ENCODE results near the gene ZMYM4.

The ZMYM4 gene

GRCh38 chr1:35284852-35285251 lies 16.3 kb downstream of the ZMYM4 start:
- no peak for DNase-seq (ENCODE audit: low read depth in 2 of 2)
- TF ChIP-seq CTCF (IDR thresholded peaks at IDR 0.05; ENCODE audit: low read depth, low read length), result no peak
- no peak overlapping the region for H3K4me3 ChIP-seq (replicated peaks in 1 of 2; ENCODE audit: low read depth in 2 of 2, low read length in 2 of 2)

- no peak for DNase-seq (ENCODE audit: low read depth in 2 of 2)
- no peak overlapping the region for H3K4me3 ChIP-seq (replicated peaks in 1 of 2; ENCODE audit: low read depth in 2 of 2, low read length in 2 of 2)
- TF ChIP-seq CTCF (IDR thresholded peaks at IDR 0.05; ENCODE audit: low read depth, low read length), result no peak
Measured at GRCh38 chr1:35285771-35286606, 17.5 kb downstream of the ZMYM4 start.

DNA sequence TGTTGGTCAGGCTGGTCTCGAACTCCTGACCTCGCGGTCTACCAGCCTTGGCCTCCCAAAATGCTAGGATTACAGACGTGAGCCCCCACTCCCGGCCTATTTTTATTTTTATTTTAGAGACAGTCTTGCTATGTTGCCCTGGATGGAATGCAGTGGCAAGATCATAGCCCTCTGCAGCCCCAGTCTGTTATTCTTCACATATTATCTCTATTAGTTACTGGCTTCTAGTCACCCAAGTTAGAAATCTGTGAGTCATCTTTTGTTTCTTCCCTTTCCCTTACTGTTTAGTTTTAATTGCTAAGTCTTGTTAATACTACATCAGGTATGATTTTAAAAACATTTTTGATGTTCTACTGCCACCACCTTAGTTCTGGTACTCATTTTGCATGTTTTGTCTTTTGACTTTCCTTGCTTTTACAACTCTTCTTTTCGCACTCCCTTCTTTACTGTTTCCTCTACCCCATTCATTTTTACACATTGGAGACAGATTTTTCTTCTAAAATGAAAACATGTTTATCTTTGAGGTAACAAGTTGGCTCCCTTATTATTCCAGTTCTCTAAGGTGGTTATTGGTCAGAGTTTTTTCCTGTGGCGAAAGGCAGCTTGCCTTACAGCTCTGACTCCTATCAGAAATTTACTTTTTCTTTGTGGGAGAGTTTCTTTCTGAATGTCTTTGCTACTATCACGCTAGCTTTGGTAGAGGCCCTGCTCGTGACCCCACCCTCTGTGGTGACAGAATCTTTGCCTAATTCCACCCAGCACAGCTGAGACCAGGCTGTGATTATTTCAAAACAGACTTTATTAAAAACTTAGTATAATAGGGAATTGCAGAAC lies 19.5 kb downstream of the ZMYM4 start:
- DNase-seq (ENCODE audit: low read depth in 2 of 2), result peak; percentile 66 to 83

GRCh38 chr1:35288761-35289160 lies 20.3 kb downstream of the ZMYM4 start:
- H3K4me3 ChIP-seq (replicated peaks in 1 of 2; ENCODE audit: low read depth in 2 of 2, low read length in 2 of 2), result no peak overlapping the region
- DNase-seq (ENCODE audit: low read depth in 2 of 2), result peak; percentile 13 to 73
- TF ChIP-seq CTCF (IDR thresholded peaks at IDR 0.05; ENCODE audit: low read depth, low read length), result no peak

More for the DNA sequence above, 19.5 kb downstream of the ZMYM4 start:
- TF ChIP-seq CTCF (IDR thresholded peaks at IDR 0.05; ENCODE audit: low read depth, low read length), result no peak
- peak overlapping the region in 1 of 2 donors; percentile 3 for H3K4me3 ChIP-seq (replicated peaks in 1 of 2; ENCODE audit: low read depth in 2 of 2, low read length in 2 of 2)

DNA sequence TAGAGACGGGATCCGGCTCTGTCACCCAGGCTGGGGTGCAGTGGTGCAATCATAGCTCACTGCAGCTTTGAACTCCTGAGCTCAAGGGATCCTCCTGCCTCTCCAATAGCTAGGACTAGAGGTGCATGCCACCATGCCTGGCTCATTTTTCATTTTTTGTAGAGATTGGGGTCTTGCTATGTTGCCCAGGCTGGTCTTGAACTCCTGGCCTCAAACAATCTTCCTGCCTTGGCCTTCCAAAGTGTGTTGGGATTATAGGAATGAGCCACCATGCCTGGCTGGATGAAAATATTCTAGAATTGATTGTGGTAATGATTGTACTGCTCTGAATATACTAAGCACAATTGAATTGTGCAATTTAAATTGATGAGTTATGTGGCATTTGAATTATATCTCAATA lies 21.9 kb downstream of the ZMYM4 start:
- TF ChIP-seq CTCF (IDR thresholded peaks at IDR 0.05; ENCODE audit: low read depth, low read length), result no peak
- H3K4me3 ChIP-seq (replicated peaks in 1 of 2; ENCODE audit: low read depth in 2 of 2, low read length in 2 of 2), result no peak overlapping the region
- DNase-seq (ENCODE audit: low read depth in 2 of 2), result no peak

DNA sequence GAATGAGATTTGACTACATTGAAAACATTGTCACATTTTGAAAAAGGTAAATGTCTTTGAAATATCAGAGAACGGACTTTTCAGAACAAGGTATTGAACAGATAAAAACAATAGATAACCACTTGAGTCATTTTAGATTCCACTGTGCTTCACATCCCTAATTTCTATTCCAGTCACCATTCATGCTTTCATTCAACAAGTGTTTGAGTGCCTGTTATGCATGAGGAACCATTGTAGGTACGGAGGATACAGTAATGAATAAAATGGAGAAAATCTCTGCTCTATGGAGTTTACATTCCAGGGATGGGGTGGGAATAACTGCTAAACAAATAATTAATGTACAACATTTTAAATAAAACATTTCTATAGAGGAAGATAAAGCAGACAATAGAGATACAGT lies 26.3 kb downstream of the ZMYM4 start:
- TF ChIP-seq CTCF (IDR thresholded peaks at IDR 0.05; ENCODE audit: low read depth, low read length), result no peak
- no peak for DNase-seq (ENCODE audit: low read depth in 2 of 2)
- H3K4me3 ChIP-seq (replicated peaks in 1 of 2; ENCODE audit: low read depth in 2 of 2, low read length in 2 of 2), result no peak overlapping the region

All from cardiac fibroblast (primary cell).